ENCODE results near the gene ZBTB45. TPM values are rescaled to one million over a fixed set of nuclear protein-coding genes. Genes with fewer than 3 reads are reported as not detected.

ZBTB45 gene
- total RNA-seq, 1 experiment from 2014 or later = 5.5 TPM

DNA sequence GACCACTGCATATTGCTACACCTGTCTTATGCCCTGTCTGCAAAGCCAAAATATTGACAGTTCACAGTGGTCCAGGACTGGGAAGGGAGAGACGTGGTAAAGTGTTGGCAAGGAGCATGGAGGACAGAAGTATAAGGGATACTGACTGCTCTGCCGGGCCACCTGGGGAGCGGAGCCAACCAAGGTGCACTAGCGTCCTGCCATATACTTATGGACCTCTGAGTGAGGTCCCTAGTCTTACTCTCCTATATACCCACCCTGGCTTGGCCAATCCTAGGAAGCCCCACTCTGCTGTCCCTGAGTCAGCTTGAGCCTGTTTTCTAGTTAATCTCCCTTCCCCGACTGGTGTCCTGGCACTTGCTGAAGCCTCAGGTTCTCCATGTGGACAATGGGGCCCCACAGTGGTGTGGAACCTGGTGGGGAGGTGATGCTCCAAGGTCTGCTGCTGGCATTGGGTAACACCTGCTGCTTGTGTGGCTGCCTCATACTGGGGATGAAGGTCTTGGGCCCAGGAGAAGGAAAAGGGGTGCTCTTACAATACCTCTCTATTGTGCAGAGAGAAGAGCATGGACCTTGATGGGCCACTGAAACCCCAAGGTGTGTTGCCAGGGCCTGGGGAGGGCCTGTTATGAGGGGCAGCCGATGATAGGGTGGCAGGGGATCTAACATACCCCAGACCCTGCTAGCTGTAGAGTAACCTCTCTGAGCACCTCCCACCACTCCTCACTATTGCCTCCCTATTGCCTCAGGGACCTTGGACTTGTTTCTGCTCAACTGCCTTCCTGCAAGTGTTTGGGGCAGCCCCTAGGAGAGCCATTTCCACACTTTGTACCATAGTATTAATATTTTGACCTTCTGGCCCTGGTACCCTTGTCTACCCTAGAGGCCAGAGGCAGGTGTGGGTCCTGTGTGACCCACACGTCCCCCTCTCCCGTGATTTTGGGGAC lies 17.5 kb upstream of the ZBTB45 start:
- no peaks in the 10 kb centered on the region for H3K36me3 ChIP-seq
- H3K9me3 ChIP-seq (replicated peaks) = no peaks in the 10 kb centered on the region

DNA sequence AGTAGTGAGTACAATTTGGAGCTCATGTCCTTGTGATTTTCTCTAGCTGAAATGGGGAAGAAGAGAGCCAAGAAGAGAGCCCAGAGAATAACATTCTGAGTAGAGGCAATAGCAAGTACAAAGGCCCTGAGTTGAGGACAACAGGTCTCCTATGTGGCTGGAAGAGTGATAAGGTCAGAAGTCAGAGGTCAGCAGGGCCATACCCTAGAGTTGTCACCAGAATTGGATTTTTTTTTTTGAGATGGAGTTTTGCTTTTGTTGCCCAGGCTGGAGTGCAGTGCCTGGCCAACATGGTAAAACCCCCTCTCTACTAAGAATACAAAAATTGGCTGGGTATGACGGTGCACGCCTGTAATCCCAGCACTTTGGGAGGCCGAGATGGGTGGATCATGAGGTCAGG lies 16.2 kb upstream of the ZBTB45 start:
- DNase-seq = no peak
- Histone ChIP-seq H3K27ac (no peak overlapping the region), H3K36me3 (no peaks in the 10 kb centered on the region), H3K9me3 (replicated peaks) (no peaks in the 10 kb centered on the region), H3K4me1 (no peaks in the 10 kb centered on the region), H3K27me3 (no peaks in the 10 kb centered on the region), H3K4me3 (no peak overlapping the region)

More for the DNA sequence above, 17.5 kb upstream of the ZBTB45 start:
- no peak overlapping the region for H3K27ac ChIP-seq
- H3K4me1 ChIP-seq = no peaks in the 10 kb centered on the region
- no peak overlapping the region for H3K4me3 ChIP-seq
- H3K27me3 ChIP-seq = no peaks in the 10 kb centered on the region
- DNase-seq = no peak

DNA sequence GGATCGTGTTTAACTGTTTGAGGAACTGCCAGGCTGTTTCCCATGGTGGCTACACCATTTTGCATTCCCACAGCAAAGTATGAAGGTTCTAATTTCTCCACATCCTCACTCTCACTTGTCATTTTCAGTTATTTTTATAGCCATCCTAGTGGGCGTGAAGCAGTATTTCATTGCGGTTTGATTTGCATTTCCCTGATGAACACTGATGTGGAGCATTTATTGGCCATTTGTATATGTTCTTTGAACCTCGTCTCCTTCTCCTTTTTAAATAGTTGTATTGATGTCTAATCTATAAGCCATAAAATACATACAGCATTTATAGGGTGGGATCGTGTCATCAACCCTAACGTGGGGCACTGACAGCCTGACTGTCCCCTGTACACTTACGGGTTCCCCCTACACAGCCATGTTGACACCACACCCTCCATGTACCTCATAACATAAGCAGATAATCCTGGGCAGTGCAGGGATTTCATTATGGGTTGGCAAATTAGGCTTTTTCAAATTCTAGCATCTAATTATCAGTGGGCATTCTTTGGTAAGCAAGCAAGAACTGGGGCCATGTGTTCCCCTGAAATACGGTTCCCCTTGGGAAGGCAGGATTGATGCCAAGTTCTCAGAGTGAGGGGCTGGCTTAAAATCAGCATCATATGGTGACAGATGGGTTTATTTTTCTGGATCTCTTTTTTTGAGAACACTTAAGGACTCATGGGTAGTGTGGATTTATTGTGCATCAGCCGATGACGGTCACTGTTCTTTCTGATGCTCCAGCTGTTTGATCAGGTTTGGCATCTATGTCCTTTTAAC lies 11.6 kb upstream of the ZBTB45 start:
- DNase-seq = no peak
- Histone ChIP-seq H3K4me3 (no peak overlapping the region), H3K27me3 (no peaks in the 10 kb centered on the region), H3K9me3 (replicated peaks) (no peaks in the 10 kb centered on the region), H3K27ac (no peak overlapping the region), H3K4me1 (no peaks in the 10 kb centered on the region), H3K36me3 (no peaks in the 10 kb centered on the region)

DNA sequence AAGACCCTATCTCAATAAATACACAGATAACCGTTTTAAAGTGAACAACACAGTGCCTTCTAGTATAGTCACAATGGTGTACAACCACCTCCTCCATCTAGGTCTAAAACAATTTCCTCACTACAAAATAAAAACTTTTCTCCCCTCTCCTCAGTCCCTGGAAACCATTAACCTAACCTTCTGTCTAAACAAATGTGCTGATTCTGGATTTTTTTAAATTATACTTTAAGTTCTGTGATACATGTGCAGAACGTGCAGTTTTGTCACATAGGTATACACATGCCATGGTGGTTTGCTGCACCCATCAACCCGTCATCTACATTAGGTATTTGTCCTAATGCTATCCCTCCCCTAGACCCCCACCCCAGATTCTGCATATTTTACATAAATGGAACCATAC lies 9.8 kb upstream of the ZBTB45 start:
- H3K4me3 ChIP-seq = no peak overlapping the region
- H3K9me3 ChIP-seq (replicated peaks) = no peaks in the 10 kb centered on the region
- no peaks in the 10 kb centered on the region for H3K27me3 ChIP-seq
- no peak overlapping the region for H3K27ac ChIP-seq
- DNase-seq = no peak
- H3K4me1 ChIP-seq = no peaks in the 10 kb centered on the region
- H3K36me3 ChIP-seq = no peaks in the 10 kb centered on the region

DNA sequence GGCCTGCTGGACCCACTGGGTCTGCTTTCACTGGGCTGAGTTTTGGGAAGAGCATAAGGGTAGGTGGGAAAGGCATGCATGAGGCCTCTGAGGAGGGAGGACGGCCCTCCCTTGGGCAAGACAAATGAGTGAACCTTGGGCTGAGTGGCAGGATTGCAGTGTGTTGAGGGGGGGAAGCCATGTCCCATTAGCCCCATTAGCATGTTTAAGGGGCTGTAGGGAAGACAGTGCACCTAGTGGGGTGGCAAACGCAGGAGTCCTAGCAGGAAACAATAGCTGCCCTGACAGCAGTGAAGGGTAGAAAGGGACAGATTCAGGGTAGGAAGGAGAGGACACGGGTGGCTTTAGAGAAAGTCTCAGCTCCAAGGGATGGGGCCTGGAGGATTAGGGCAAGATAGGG lies 3.1 kb upstream of the ZBTB45 start:
- no peak overlapping the region for H3K27ac ChIP-seq
- DNase-seq = no peak
- no peaks in the 10 kb centered on the region for H3K4me1 ChIP-seq
- H3K27me3 ChIP-seq = no peaks in the 10 kb centered on the region
- H3K36me3 ChIP-seq = no peaks in the 10 kb centered on the region
- no peak overlapping the region for H3K4me3 ChIP-seq
- H3K9me3 ChIP-seq (replicated peaks) = no peaks in the 10 kb centered on the region

DNA sequence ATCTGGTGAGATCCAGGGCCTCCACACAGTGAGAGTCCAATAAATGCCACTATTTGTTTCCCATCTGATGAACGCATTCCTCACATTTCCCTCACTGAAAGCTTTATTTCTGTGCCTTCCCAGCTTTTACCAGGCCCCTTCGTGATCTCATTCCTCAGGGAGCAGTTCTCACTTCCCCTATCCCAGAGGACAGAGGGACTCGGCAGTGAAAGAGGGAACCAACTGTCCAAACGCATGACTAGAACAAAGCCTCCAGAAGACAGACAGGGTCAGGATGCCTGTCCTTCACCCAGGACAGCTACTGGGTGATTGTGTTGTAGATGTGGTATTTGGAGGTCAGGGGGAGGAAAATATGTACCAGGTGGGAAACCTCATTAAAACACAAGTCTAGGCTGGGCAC lies 2.0 kb upstream of the ZBTB45 start:
- Histone ChIP-seq H3K4me1 (no peaks in the 10 kb centered on the region), H3K27ac (no peak overlapping the region), H3K4me3 (no peak overlapping the region), H3K27me3 (no peaks in the 10 kb centered on the region), H3K9me3 (replicated peaks) (no peaks in the 10 kb centered on the region), H3K36me3 (no peaks in the 10 kb centered on the region)
- DNase-seq = no peak

DNA sequence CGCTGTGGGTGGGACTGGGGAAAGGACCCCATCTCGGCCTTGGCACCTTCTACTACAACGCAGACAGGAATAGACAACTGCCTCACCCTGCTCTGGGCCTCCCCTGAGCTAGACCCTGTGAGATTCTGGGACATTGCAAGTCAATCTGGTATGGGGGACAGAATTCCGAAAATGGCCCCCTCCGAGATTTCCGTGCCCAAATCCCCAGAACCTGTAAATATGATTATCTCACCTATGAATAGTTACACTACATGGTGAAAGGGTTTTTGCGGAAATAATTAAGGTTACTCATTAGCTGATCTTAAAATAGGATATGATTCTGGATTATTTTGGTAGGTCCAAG lies 618 bp upstream of the ZBTB45 start:
- peak overlapping the region; percentile 67 for H3K27ac ChIP-seq
- H3K27me3 ChIP-seq = no peaks in the 10 kb centered on the region
- H3K4me1 ChIP-seq = no peaks in the 10 kb centered on the region
- no peaks in the 10 kb centered on the region; the same call in 1 of the 2 replicates for H3K36me3 ChIP-seq
- DNase-seq = no peak
- H3K4me3 ChIP-seq = peak overlapping the region; percentile 75
- H3K9me3 ChIP-seq (replicated peaks) = no peaks in the 10 kb centered on the region

DNA sequence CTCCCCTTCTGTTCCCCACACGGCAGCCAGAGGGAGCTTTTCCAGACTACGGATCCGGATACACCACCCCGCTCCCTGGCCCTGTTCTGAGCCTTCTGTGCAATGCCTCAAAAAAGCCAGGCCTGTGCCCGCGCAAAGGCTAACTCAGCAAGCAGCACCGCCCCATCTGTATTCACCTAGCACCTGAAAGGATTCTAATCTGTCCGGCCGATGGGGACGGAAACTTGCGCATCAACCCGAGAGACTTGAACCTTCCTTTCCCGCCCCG lies 589 bp downstream of the ZBTB45 start:
- no peaks in the 10 kb centered on the region; the same call in 1 of the 2 replicates for H3K36me3 ChIP-seq
- no peaks in the 10 kb centered on the region for H3K4me1 ChIP-seq
- H3K9me3 ChIP-seq (replicated peaks) = no peaks in the 10 kb centered on the region
- no peaks in the 10 kb centered on the region for H3K27me3 ChIP-seq
- DNase-seq = peak; percentile 77 to 84
- H3K27ac ChIP-seq = peak overlapping the region; percentile 67
- peak overlapping the region; percentile 75 for H3K4me3 ChIP-seq

DNA sequence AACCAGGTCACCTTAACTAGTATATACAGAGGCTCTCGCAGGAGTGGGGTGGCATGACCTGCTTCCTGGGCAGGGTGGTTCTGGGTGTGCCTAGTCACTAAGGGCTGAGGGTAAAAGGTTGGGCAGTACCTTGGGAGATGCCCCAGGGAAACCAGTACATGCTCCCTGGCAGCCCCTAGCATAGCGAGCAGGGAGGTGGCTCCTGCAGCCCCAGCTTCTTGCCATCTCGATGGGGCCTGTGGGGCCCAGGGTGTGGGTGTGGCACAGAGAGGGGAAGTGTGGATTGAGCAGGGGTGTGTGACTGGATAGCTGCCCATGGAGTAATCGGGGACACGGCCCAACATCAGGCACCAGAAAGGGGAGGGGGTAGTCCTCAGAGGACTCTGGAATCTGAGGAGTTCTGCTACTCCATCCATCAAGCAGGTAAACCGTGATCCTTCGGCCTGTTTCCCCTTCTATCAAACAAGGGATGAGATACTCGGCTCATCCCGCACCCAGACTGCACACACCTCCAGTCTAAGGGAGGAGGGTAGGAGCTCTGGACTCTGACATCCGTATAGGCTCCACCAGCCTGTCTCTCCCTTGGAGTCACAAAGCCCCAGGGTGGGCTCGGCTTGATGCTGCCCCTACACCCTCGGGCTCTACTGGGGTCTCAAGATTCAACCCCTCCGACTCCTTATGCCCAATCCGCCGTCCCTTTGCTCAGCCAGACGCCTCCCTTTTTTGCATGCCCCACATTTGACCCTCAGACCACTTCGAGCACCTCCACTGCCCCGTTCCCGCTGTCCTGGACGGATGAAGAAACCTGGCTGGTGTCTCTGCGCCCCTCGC lies 1.1 kb downstream of the ZBTB45 start:
- H3K4me1 ChIP-seq = no peaks in the 10 kb centered on the region
- H3K9me3 ChIP-seq (replicated peaks) = no peaks in the 10 kb centered on the region
- no peaks in the 10 kb centered on the region; the same call in 1 of the 2 replicates for H3K36me3 ChIP-seq
- peak overlapping the region; percentile 75 for H3K4me3 ChIP-seq
- H3K27ac ChIP-seq = peak overlapping the region; percentile 67
- DNase-seq = no peak
- no peaks in the 10 kb centered on the region for H3K27me3 ChIP-seq

DNA sequence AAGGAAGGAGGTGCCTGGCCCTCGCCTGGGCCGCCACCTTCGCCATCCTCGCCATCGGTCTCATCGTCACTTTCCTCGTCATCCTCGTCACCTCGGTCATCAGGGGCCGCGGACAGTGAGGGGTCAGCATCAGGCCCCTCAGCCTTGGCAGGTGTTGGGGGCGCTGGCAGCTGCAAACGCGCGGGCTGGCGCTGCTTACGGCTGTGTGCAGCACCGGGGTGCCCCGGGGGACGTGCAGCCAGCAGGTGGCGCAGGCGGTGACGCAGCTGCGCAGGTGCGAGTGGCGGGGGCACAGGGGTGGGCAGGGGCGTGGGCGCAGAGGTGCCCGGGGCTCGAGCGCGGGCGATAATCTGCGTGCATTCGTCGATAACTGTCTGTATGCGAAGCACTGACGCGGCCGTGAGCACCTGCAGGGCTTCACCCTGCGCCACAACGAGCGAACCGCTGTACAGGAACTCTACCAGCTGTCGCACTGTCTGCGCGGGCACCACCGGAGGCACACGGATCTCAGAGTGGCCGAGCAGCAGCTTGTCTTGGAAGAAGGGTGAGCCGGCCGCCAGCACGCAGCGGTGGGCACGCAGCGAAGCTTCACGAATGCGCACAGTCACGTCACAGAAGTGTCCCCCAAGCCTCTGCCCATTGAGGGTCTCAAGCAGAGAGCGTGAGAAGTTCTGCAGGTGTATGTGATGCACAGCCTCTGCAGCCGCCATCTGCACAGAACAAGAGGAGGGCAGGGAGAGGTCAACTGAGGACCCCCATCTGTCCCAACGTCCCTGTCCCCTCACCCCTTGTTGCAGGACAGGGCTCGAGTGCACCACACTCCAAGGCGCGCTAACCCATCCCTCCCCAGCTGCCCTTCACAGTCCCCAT lies 2.4 kb downstream of the ZBTB45 start:
- Histone ChIP-seq H3K4me1 (no peaks in the 10 kb centered on the region), H3K27me3 (no peaks in the 10 kb centered on the region), H3K27ac (no peak overlapping the region), H3K9me3 (replicated peaks) (no peaks in the 10 kb centered on the region), H3K4me3 (no peak overlapping the region), H3K36me3 (no peaks in the 10 kb centered on the region; the same call in 1 of the 2 replicates)
- DNase-seq = no peak

DNA sequence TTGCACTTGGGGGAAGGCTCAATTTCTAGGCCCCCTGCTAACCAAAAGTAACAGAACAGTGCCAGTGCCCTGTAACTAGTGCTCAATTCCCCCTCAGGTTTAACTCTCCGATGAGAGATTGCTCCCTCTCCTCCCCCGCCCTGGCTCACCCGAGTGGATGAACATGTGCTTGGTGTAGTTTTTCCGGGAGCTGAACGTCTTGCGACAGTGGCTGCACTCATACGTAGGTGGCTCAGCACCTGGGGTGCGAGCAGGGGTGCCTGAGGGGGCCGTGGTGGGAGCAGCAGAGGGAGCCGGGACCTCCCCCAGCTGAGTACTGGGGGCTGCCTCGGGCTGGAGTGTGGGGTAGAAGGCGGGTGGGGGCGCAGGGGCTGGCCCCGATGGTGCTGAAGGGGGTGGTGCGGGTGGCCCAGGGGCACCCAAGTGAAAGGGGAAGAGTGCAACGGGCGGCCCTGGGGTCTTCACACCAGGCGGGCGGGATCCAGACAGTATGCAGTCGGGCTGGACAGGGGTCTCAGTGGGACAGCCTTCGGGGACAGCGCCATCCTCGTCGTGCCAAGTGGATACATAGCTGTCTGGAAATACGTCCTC lies 3.3 kb downstream of the ZBTB45 start:
- Histone ChIP-seq H3K27me3 (no peaks in the 10 kb centered on the region), H3K27ac (no peak overlapping the region), H3K9me3 (replicated peaks) (no peaks in the 10 kb centered on the region), H3K4me1 (no peaks in the 10 kb centered on the region), H3K36me3 (no peaks in the 10 kb centered on the region; the same call in 1 of the 2 replicates), H3K4me3 (no peak overlapping the region)
- DNase-seq = no peak

DNA sequence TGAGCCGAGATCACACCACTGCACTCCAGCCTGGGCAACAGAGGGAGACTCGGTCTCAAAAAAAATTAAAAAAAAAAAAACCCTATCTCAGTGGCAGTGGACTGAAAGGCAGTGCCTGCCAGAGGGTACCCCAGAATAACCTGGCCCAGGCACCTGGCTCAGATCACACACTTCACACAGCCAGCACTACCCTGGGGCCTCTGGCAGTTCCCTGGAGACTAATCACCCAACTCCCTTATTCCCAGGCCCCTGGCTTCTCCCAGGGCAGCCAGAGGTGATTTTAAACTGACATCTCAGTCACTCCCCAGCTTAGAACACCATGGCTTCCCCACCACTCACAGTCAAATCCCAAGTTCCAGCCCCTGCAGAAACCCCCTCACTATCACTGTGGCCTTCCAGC lies 4.4 kb downstream of the ZBTB45 start:
- no peak for DNase-seq
- H3K27me3 ChIP-seq = no peaks in the 10 kb centered on the region
- no peaks in the 10 kb centered on the region for H3K9me3 ChIP-seq (replicated peaks)
- no peak overlapping the region for H3K4me3 ChIP-seq
- H3K27ac ChIP-seq = no peak overlapping the region
- H3K4me1 ChIP-seq = no peaks in the 10 kb centered on the region
- no peaks in the 10 kb centered on the region; the same call in 1 of the 2 replicates for H3K36me3 ChIP-seq

DNA sequence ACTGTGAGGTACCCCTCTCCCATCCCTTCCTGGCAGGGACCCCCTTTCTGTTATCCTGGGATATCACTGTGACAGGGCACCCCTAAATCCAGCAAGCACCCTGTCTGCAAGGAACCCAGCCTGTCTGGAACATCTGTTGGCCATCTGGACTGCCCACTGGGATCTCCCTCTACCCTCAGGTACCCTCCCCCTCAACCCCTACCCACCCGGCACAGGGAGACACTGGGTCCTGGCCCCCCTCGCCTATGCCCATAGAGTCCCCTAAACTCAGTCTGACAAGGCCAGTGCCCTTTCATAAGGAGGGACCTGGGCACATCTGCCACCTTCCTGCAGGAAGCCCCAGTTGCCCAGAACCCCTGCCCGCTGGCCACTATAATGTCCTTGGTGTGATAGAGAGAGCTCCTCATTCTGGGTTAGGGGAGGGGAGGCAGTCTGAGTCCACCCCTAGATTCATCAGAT lies 5.0 kb downstream of the ZBTB45 start:
- no peak overlapping the region for H3K4me3 ChIP-seq
- no peak overlapping the region for H3K27ac ChIP-seq

More for the DNA sequence above, 5.0 kb downstream of the ZBTB45 start:
- Histone ChIP-seq H3K9me3 (replicated peaks) (no peaks in the 10 kb centered on the region), H3K36me3 (no peaks in the 10 kb centered on the region; the same call in 1 of the 2 replicates), H3K27me3 (no peaks in the 10 kb centered on the region), H3K4me1 (no peaks in the 10 kb centered on the region)
- no peak for DNase-seq
